GM23248 (cell line): ENCODE results near the gene SFXN2. TPM values are rescaled to one million over a fixed set of nuclear protein-coding genes. Genes with fewer than 3 reads are reported as not detected.
A peak's percentile ranks its signal among the peaks of the same experiment; 100 is the strongest.

Source experiments
- DNase-seq: peaks from one replicate; pipeline ENCODE4 v3.0.0-alpha.2; 2015
- H2AFZ ChIP-seq: fragments of 200-600 bp; sonication (generic); 2 replicates; pipeline ENCODE4 v1.6.1; 2016; ENCODE audit warnings: antibody characterized with exemption
- H3F3A ChIP-seq: fragments of 200-600 bp; sonication (generic); 2 replicates; pipeline ENCODE4 v1.6.1; 2016; ENCODE audit warnings: mild to moderate bottlenecking, antibody characterized with exemption, mixed run types; ENCODE audit not compliant: insufficient read depth
- H3K27ac ChIP-seq: fragments of 200-600 bp; sonication (generic); 2 replicates; pipeline ENCODE4 v1.5.1; 2016; ENCODE audit warnings: mild to moderate bottlenecking
- H3K27me3 ChIP-seq: fragments of 200-600 bp; sonication (generic); replicated peaks from 2 replicates; pipeline ENCODE4 v1.6.1; 2016; ENCODE audit warnings: mild to moderate bottlenecking; ENCODE audit not compliant: insufficient read depth
- H3K36me3 ChIP-seq: fragments of 200-600 bp; sonication (generic); 2 replicates; pipeline ENCODE4 v1.6.1; 2016; ENCODE audit warnings: low read depth, mild to moderate bottlenecking
- H3K4me1 ChIP-seq: fragments of 200-600 bp; sonication (generic); 2 replicates; pipeline ENCODE4 v1.6.1; 2016; ENCODE audit warnings: mild to moderate bottlenecking; ENCODE audit not compliant: insufficient read depth
- H3K4me2 ChIP-seq: fragments of 200-600 bp; sonication (generic); one replicate; pipeline ENCODE4 v1.6.1; 2016; ENCODE audit warnings: mild to moderate bottlenecking; ENCODE audit not compliant: unreplicated experiment
- H3K4me3 ChIP-seq: fragments of 200-600 bp; sonication (generic); 2 replicates; pipeline ENCODE4 v1.5.1; 2016; ENCODE audit warnings: mild to moderate bottlenecking
- H3K79me2 ChIP-seq: fragments of 200-600 bp; sonication (generic); 2 replicates; pipeline ENCODE4 v1.6.1; 2016; ENCODE audit warnings: mild to moderate bottlenecking; ENCODE audit not compliant: insufficient read depth
- H3K9ac ChIP-seq: fragments of 200-600 bp; sonication (generic); 2 replicates; pipeline ENCODE4 v1.6.1; 2016; ENCODE audit warnings: mild to moderate bottlenecking
- H3K9me2 ChIP-seq: fragments of 200-600 bp; sonication (generic); 2 replicates; pipeline ENCODE4 v1.6.1; 2016; ENCODE audit warnings: mixed run types, mild to moderate bottlenecking, moderate library complexity; ENCODE audit not compliant: insufficient read depth
- H3K9me3 ChIP-seq: fragments of 200-600 bp; sonication (generic); one replicate; pipeline ENCODE4 v1.6.1; 2017; ENCODE audit warnings: low read depth
- H4K20me1 ChIP-seq: fragments of 200-600 bp; sonication (generic); 2 replicates; pipeline ENCODE4 v1.6.0; 2016; ENCODE audit not compliant: insufficient read depth
- EZH2 ChIP-seq: fragments of 200-600 bp; sonication (generic); IDR thresholded peaks from 2 replicates; pipeline ENCODE4 v1.6.1; 2018; ENCODE audit warnings: antibody characterized with exemption, mild to moderate bottlenecking; ENCODE audit not compliant: insufficient read depth, poor library complexity, severe bottlenecking
- EZH2phosphoT487 ChIP-seq: fragments of 200-600 bp; sonication (generic); IDR thresholded peaks from 2 replicates; pipeline ENCODE4 v1.6.1; 2018; ENCODE audit warnings: antibody characterized with exemption, moderate library complexity, mild to moderate bottlenecking, low read depth; ENCODE audit not compliant: insufficient read depth
- WGBS, 2 experiments: methylation state at CpG; one replicate each; pipeline ENCODE4 v1.1.6; 2015 to 2017; ENCODE audit warnings: low lambda C conversion rate in 2 of 2, low coverage in 1 of 2; ENCODE audit errors: missing lambda C conversion rate in 2 of 2; 5-methylcytosine and 5-hydroxymethylcytosine counted together
- in situ Hi-C: fragments of 300-500 bp; cut with MboI; formaldehyde crosslinking; loops from 2 replicates; pipeline ENCODE4 v1.15.0; 2020
- polyA plus RNA-seq: library from polyadenylated mRNA; unstranded; fragments of >200 nt; fragmentation: Nextera tagmentation; extraction: Ambion mirVana; gene quantifications from 2 replicates; pipeline ENCODE4 v1.2.1, GENCODE V29; 2016
- total RNA-seq: library from RNA; depleted of rRNA; stranded (reverse); fragments of >200 nt; shearing (Covaris generic); gene quantifications from 2 replicates; pipeline ENCODE4 v1.2.3, GENCODE V29; 2014

SFXN2 gene
- total and polyA plus RNA-seq, 2 experiments from 2014 or later, result 1.1 to 1.7 TPM

- H3K4me1 ChIP-seq, result peaks cover 63% of the 10 kb centered on the region
- H3K9me2 ChIP-seq, result no peaks in the 10 kb centered on the region
- no peak overlapping the region; the same call in 1 of the 2 replicates for H2AFZ ChIP-seq
- TF ChIP-seq EZH2phosphoT487, result peak; percentile 65; the same call in 1 of the 2 replicates
- no peak for TF ChIP-seq EZH2
- peak overlapping the region; percentile 78 for H3K27ac ChIP-seq
- 0 to 1% methylated on average over 9 of the region's 9 CpGs for WGBS, 2 experiments
- H3K4me3 ChIP-seq, result peak overlapping the region; percentile 53
- no peaks in the 10 kb centered on the region for H3K27me3 ChIP-seq
- peak; percentile 96 for DNase-seq
- peaks cover 45% of the 10 kb centered on the region for H3F3A ChIP-seq
- in situ Hi-C loops, result no loop called here
- H3K9me3 ChIP-seq, result no peaks in the 10 kb centered on the region
- peaks cover 76% of the 10 kb centered on the region for H3K79me2 ChIP-seq
- H3K9ac ChIP-seq, result peak overlapping the region; percentile 71
- no peaks in the 10 kb centered on the region; the same call in 1 of the 2 replicates for H4K20me1 ChIP-seq
- H3K4me2 ChIP-seq, result peak overlapping the region; percentile 92
- H3K36me3 ChIP-seq, result no peaks in the 10 kb centered on the region
Measured at GRCh38 chr10:102776779-102777456, 62.5 kb downstream of the SFXN2 start.

GRCh38 chr10:102777711-102778453 lies 63.4 kb downstream of the SFXN2 start:
- Histone ChIP-seq H3K27ac (no peak overlapping the region), H2AFZ (no peak overlapping the region), H3K4me1 (peaks cover 69% of the 10 kb centered on the region), H3K4me3 (no peak overlapping the region), H3K36me3 (no peaks in the 10 kb centered on the region), H3K9me2 (no peaks in the 10 kb centered on the region), H3K27me3 (no peaks in the 10 kb centered on the region), H3K4me2 (no peak overlapping the region), H3K79me2 (peaks cover 68% of the 10 kb centered on the region), H4K20me1 (no peaks in the 10 kb centered on the region; the same call in 1 of the 2 replicates), H3K9ac (no peak overlapping the region), H3K9me3 (no peaks in the 10 kb centered on the region), H3F3A (peaks cover 49% of the 10 kb centered on the region)
- in situ Hi-C loops, result no loop called here
- DNase-seq, result no peak
- no peak for TF ChIP-seq EZH2
- TF ChIP-seq EZH2phosphoT487, result no peak
- 83 to 91% methylated on average over 16 to 17 of the region's 17 CpGs for WGBS, 2 experiments

GRCh38 chr10:102778781-102779180 lies 64.3 kb downstream of the SFXN2 start:
- H3K9me2 ChIP-seq, result no peaks in the 10 kb centered on the region
- H3K9me3 ChIP-seq, result no peaks in the 10 kb centered on the region
- no peak overlapping the region for H3K27ac ChIP-seq
- H3K4me3 ChIP-seq, result no peak overlapping the region
- in situ Hi-C loops, result no loop called here
- 95 to 100% methylated on average over 2 of the region's 2 CpGs for WGBS, 2 experiments
- DNase-seq, result no peak
- TF ChIP-seq EZH2phosphoT487, result no peak
- no peak for TF ChIP-seq EZH2
- peaks cover 66% of the 10 kb centered on the region for H3K79me2 ChIP-seq
- peaks cover 49% of the 10 kb centered on the region for H3F3A ChIP-seq
- H4K20me1 ChIP-seq, result no peaks in the 10 kb centered on the region; the same call in 1 of the 2 replicates
- H3K9ac ChIP-seq, result no peak overlapping the region
- no peaks in the 10 kb centered on the region for H3K36me3 ChIP-seq
- H2AFZ ChIP-seq, result no peak overlapping the region
- peaks cover 69% of the 10 kb centered on the region for H3K4me1 ChIP-seq
- H3K27me3 ChIP-seq, result no peaks in the 10 kb centered on the region
- H3K4me2 ChIP-seq, result no peak overlapping the region

GRCh38 chr10:102779680-102780526 lies 65.5 kb downstream of the SFXN2 start:
- WGBS, 2 experiments, result 56 to 59% methylated on average over 10 of the region's 10 CpGs
- Histone ChIP-seq H3K27me3 (no peaks in the 10 kb centered on the region), H3K36me3 (no peaks in the 10 kb centered on the region), H3K4me2 (no peak overlapping the region), H3K4me1 (peaks cover 72% of the 10 kb centered on the region), H3F3A (peaks cover 50% of the 10 kb centered on the region), H3K27ac (peak overlapping the region; percentile 40), H2AFZ (no peak overlapping the region), H3K4me3 (no peak overlapping the region), H3K9me2 (no peaks in the 10 kb centered on the region), H4K20me1 (no peaks in the 10 kb centered on the region; the same call in 1 of the 2 replicates), H3K9me3 (no peaks in the 10 kb centered on the region), H3K9ac (no peak overlapping the region), H3K79me2 (peaks cover 60% of the 10 kb centered on the region)
- in situ Hi-C loops, result no loop called here
- TF ChIP-seq EZH2phosphoT487 (no peak), EZH2 (no peak)
- DNase-seq, result peak; percentile 80
